PFSK-1 (cell line): Measurements from ENCODE around the gene CTNNA3.

ENCODE experiments used
- FOXP2 ChIP-seq: optimal IDR thresholded peaks from 2 replicates; pipeline ENCODE3; 2011; ENCODE audit warnings: borderline replicate concordance, control low read depth, inconsistent platforms; ENCODE audit not compliant: insufficient read depth; ENCODE audit errors: extremely low read length, extremely low read depth
- POLR2AphosphoS5 ChIP-seq: IDR thresholded peaks from 2 replicates; pipeline ENCODE4 v1.6.1; 2012; ENCODE audit warnings: low read depth, mild to moderate bottlenecking, control low read depth, low read length, moderate library complexity
- REST ChIP-seq, 2 experiments: IDR thresholded peaks; 2 replicates each; pipeline versions ENCODE4 v1.6.1 to v1.8.0; 2011 to 2012; ENCODE audit warnings: low read depth in 2 of 2, low read length in 2 of 2, control low read depth in 1 of 2, inconsistent platforms in 1 of 2, mild to moderate bottlenecking in 1 of 2, moderate library complexity in 1 of 2; ENCODE audit not compliant: insufficient read depth in 1 of 2
- SIN3A ChIP-seq: IDR thresholded peaks from 2 replicates; pipeline ENCODE4 v1.6.1; 2012; ENCODE audit warnings: mild to moderate bottlenecking, low read length, moderate library complexity, borderline replicate concordance; ENCODE audit not compliant: insufficient read depth
- TAF1 ChIP-seq: IDR thresholded peaks from 2 replicates; pipeline ENCODE4 v1.6.1; 2012; ENCODE audit warnings: low read length, control low read depth, borderline replicate concordance; ENCODE audit not compliant: insufficient read depth

Gene CTNNA3

GRCh38 chr10:66102756-66103155, 1593.2 kb downstream of the CTNNA3 start:
- TF ChIP-seq REST (IDR thresholded peaks at IDR 0.05; ENCODE audit: insufficient read depth in 1 of 2, low read depth in 2 of 2, low read length in 2 of 2) (no peak), TAF1 (no peak)

- TF ChIP-seq TAF1 (no peak), REST (IDR thresholded peaks at IDR 0.05; ENCODE audit: insufficient read depth in 1 of 2, low read depth in 2 of 2, low read length in 2 of 2) (no peak), POLR2AphosphoS5 (no peak), SIN3A (no peak), FOXP2 (no peak)
These were observed 1597.2 kb downstream of the CTNNA3 start for GRCh38 chr10:66098595-66099480.

GRCh38 chr10:66095610-66096009, 1600.4 kb downstream of the CTNNA3 start:
- no peak for TF ChIP-seq TAF1
- no peak for TF ChIP-seq POLR2AphosphoS5
- TF ChIP-seq REST (IDR thresholded peaks at IDR 0.05; ENCODE audit: insufficient read depth in 1 of 2, low read depth in 2 of 2, low read length in 2 of 2), result no peak
- TF ChIP-seq SIN3A, result no peak
- TF ChIP-seq FOXP2, result no peak

GRCh38 chr10:66085906-66086305, 1610.1 kb downstream of the CTNNA3 start:
- TF ChIP-seq TAF1 (no peak), REST (IDR thresholded peaks at IDR 0.05; ENCODE audit: insufficient read depth in 1 of 2, low read depth in 2 of 2, low read length in 2 of 2) (no peak), SIN3A (no peak)

- TF ChIP-seq POLR2AphosphoS5, result no peak
- TF ChIP-seq REST (IDR thresholded peaks at IDR 0.05; ENCODE audit: insufficient read depth in 1 of 2, low read depth in 2 of 2, low read length in 2 of 2), result no peak
- TF ChIP-seq SIN3A, result no peak
- no peak for TF ChIP-seq FOXP2
- no peak for TF ChIP-seq TAF1
These were observed 1624.1 kb downstream of the CTNNA3 start for GRCh38 chr10:66071907-66072306.
